Naive thymus-derived CD4-positive, alpha-beta T cell (primary cell): Measurements from ENCODE around the gene INHA. TPM values are rescaled to one million over a fixed set of nuclear protein-coding genes. Genes with fewer than 3 reads are reported as not detected.

ENCODE experiments used
- ATAC-seq: fragments of 150-1000 bp; cut with Tn5 transposase; 2 replicates; pipeline ENCODE4 v1.10.0; 2021; ENCODE audit warnings: mild to moderate bottlenecking, moderate library complexity
- CTCF ChIA-PET: fragments of 350-600 bp; sonication (Branson Sonifier 250); formaldehyde crosslinking; loops from one replicate; lab custom pipeline; 2021; ENCODE audit warnings: antibody characterized with exemption; lab: Charles Lee
- POLR2A ChIA-PET: fragments of 350-600 bp; sonication (Branson Sonifier 250); formaldehyde crosslinking; loops from one replicate; lab custom pipeline; 2021; ENCODE audit warnings: antibody characterized with exemption, inconsistent platforms; lab: Charles Lee
- DNase-seq, 9 donors: peaks; one replicate each; pipeline versions ENCODE4 v3.0.0 to v3.0.0-alpha.2; 2020 to 2022; ENCODE audit warnings: mixed read lengths in 1 of 9
- H3K27ac ChIP-seq: one replicate; pipeline ENCODE4 v1.7.0; 2013; ENCODE audit warnings: mild to moderate bottlenecking, low read depth, low read length, moderate library complexity
- H3K27me3 ChIP-seq, 2 donors: one replicate each; pipeline ENCODE4 v1.7.0; 2013; ENCODE audit warnings: low read length in 2 of 2, mild to moderate bottlenecking in 2 of 2, moderate library complexity in 2 of 2; ENCODE audit not compliant: control insufficient read depth in 2 of 2, insufficient read depth in 2 of 2
- H3K36me3 ChIP-seq, 3 experiments: 1 replicate in 2 of 3; 2 replicates in 1 of 3; pipeline ENCODE4 v1.7.0; 2013; ENCODE audit warnings: low read length in 3 of 3, mild to moderate bottlenecking in 3 of 3, moderate library complexity in 1 of 3; ENCODE audit not compliant: insufficient read depth in 3 of 3, control insufficient read depth in 2 of 3
- H3K4me1 ChIP-seq, 2 donors: one replicate each; pipeline ENCODE4 v1.7.0; 2013; ENCODE audit warnings: low read length in 2 of 2, mild to moderate bottlenecking in 2 of 2, moderate library complexity in 1 of 2; ENCODE audit not compliant: control insufficient read depth in 2 of 2, insufficient read depth in 2 of 2
- H3K4me3 ChIP-seq: 2 replicates; pipeline ENCODE4 v1.7.0; 2013; ENCODE audit warnings: mild to moderate bottlenecking, low read length
- H3K9me3 ChIP-seq, 3 experiments: 1 replicate in 2 of 3; 2 replicates in 1 of 3; pipeline ENCODE4 v1.7.0; 2013; ENCODE audit warnings: low read length in 3 of 3; ENCODE audit not compliant: control insufficient read depth in 2 of 3
- H3K27ac Mint-ChIP-seq, 9 donors: one replicate each; pipeline ENCODE4 v1.8.0; 2020 to 2022; ENCODE audit warnings: mixed read lengths in 9 of 9, mild to moderate bottlenecking in 8 of 9, moderate library complexity in 5 of 9, inconsistent platforms in 2 of 9
- H3K27me3 Mint-ChIP-seq, 5 donors: one replicate each; pipeline ENCODE4 v1.8.0; 2021 to 2022; ENCODE audit warnings: mixed read lengths in 5 of 5, mild to moderate bottlenecking in 1 of 5
- H3K36me3 Mint-ChIP-seq, 5 donors: one replicate each; pipeline ENCODE4 v1.8.0; 2020 to 2022; ENCODE audit warnings: mixed read lengths in 5 of 5, mild to moderate bottlenecking in 3 of 5, inconsistent platforms in 1 of 5
- H3K4me1 Mint-ChIP-seq, 7 donors: one replicate each; pipeline ENCODE4 v1.8.0; 2020 to 2022; ENCODE audit warnings: mixed read lengths in 7 of 7, mild to moderate bottlenecking in 3 of 7, inconsistent platforms in 1 of 7
- H3K4me3 Mint-ChIP-seq, 10 donors: one replicate each; pipeline ENCODE4 v1.8.0; 2020 to 2022; ENCODE audit warnings: mild to moderate bottlenecking in 10 of 10, mixed read lengths in 10 of 10, moderate library complexity in 6 of 10, inconsistent platforms in 2 of 10
- H3K9me3 Mint-ChIP-seq, 11 donors: one replicate each; pipeline ENCODE4 v1.8.0; 2020 to 2022; ENCODE audit warnings: mixed read lengths in 11 of 11, mild to moderate bottlenecking in 4 of 11, inconsistent platforms in 1 of 11, moderate library complexity in 1 of 11
- intact Hi-C, 2 donors: fragments of 100-400 bp; cut with micrococcal nuclease; formaldehyde crosslinking; loops; one replicate each; pipeline ENCODE4 v1.15.1; 2023
- polyA plus RNA-seq, 2 donors: library from polyadenylated mRNA; unstranded; fragments of 300-500 nt; fragmentation: Illumina TruSeq; gene quantifications; one replicate each; pipeline ENCODE4 v1.2.3, GENCODE V29; 2021
- total RNA-seq, 6 experiments: library from RNA in 5 of 6; stranded (reverse) in 5 of 6; gene quantifications; 1 replicate in 5 of 6; 2 replicates in 1 of 6; pipeline ENCODE4 v1.2.3 and lab custom pipeline; 2021 to 2026

INHA gene
- total and polyA plus RNA-seq, 7 experiments from 2014 or later: 0.21 TPM; not detected in 6

- POLR2A ChIA-PET: interaction anchor here (1.6 kb wide), 1 partner anchor 42 kb away, joined by 4 read pairs; the partner anchor contains the start of gene GMPPA
- H3K27me3 Mint-ChIP-seq: peaks cover 0 to 13% (median under 1%) of the 10 kb centered on the region in 5 donors
- Histone ChIP-seq H3K4me3 (no peak overlapping the region), H3K4me1 (peaks cover 10 to 12% of the 10 kb centered on the region in 2 donors), H3K9me3 (no peaks in the 10 kb centered on the region), H3K27me3 (no peaks in the 10 kb centered on the region), H3K27ac (no peak overlapping the region), H3K36me3 (no peaks in the 10 kb centered on the region)
- DNase-seq: no peak
- no peak for ATAC-seq
- H3K36me3 Mint-ChIP-seq: peaks cover 0 to 4% (median 0%) of the 10 kb centered on the region in 5 donors
- H3K9me3 Mint-ChIP-seq: peaks cover 0 to 3% (median 0%) of the 10 kb centered on the region in 11 donors
- peak overlapping the region; percentile 12 to 95 (median 83) for H3K4me3 Mint-ChIP-seq
- intact Hi-C loops: loop anchor here (1.0 to 5.0 kb wide), 13 partner anchors 19 to 1929 kb away; partner anchors contain the start of genes ANKZF1 (in 1 of the 2), ATG9A (in 1 of the 2), CNOT9 (in 1 of the 2) and CTDSP1 (in 1 of the 2)
- peak overlapping the region in 1 of 9 donors; percentile 56 for H3K27ac Mint-ChIP-seq
- CTCF ChIA-PET: interaction anchor here (0.7 to 6.2 kb wide), 18 partner anchors 10 to 496 kb away, joined by 3 to 47 read pairs (median 4); partner anchors contain the start of genes CNPPD1 and STK11IP
- peaks cover 18 to 30% (median 22%) of the 10 kb centered on the region in 7 donors for H3K4me1 Mint-ChIP-seq
These were observed 31.2 kb upstream of the INHA start for GRCh38 chr2:219540784-219541504.

- peak overlapping the region; percentile 51 for H3K4me3 ChIP-seq
- DNase-seq: peak; percentile 78 to 91 (median 88)
- intact Hi-C loops: loop anchor here (1.0 to 5.0 kb wide), 18 partner anchors 19 to 1929 kb away; partner anchors contain the start of genes CNPPD1 (in 2 of the 2), AAMP (in 1 of the 2), ANKZF1 (in 1 of the 2) and ARPC2 (in 1 of the 2)
- H3K27ac ChIP-seq: no peak overlapping the region
- Mint-ChIP-seq H3K36me3 (peaks cover 0 to 4% (median 0%) of the 10 kb centered on the region in 5 donors), H3K9me3 (peaks cover 0 to 3% (median 0%) of the 10 kb centered on the region in 11 donors), H3K27me3 (peaks cover 0 to 18% (median 6%) of the 10 kb centered on the region in 5 donors), H3K27ac (peak overlapping the region in 1 of 9 donors; percentile 49), H3K4me3 (peak overlapping the region; percentile 42 to 95 (median 83)), H3K4me1 (peaks cover 18 to 30% (median 25%) of the 10 kb centered on the region in 7 donors)
- no peaks in the 10 kb centered on the region for H3K27me3 ChIP-seq
- CTCF ChIA-PET: interaction anchor here (0.6 to 6.2 kb wide), 20 partner anchors 9 to 365 kb away, joined by 3 to 47 read pairs (median 4); partner anchors contain the start of genes CNPPD1 and STK11IP
- POLR2A ChIA-PET: interaction anchor here (0.6 to 1.6 kb wide), 2 partner anchors 10 to 43 kb away, joined by 3 to 4 read pairs; partner anchors contain the start of gene GMPPA
- H3K4me1 ChIP-seq: peaks cover 10 to 12% of the 10 kb centered on the region in 2 donors
- peak; percentile 61 for ATAC-seq
- no peaks in the 10 kb centered on the region for H3K9me3 ChIP-seq
- H3K36me3 ChIP-seq: no peaks in the 10 kb centered on the region
These were observed 30.4 kb upstream of the INHA start for GRCh38 chr2:219541611-219542180.

- ChIA-PET CTCF (interaction anchor here (0.6 to 6.2 kb wide), 5 partner anchors 17 to 101 kb away, joined by 3 to 47 read pairs (median 5); partner anchors contain the start of gene STK11IP), POLR2A (interaction anchor here (0.6 to 1.7 kb wide), 6 partner anchors 9 to 386 kb away, joined by 3 to 6 read pairs (median 3); partner anchors contain the start of genes DNAJB2, DNPEP and OBSL1)
- peak overlapping the region; percentile 78 for H3K27ac ChIP-seq
- DNase-seq (no peak), ATAC-seq (peak; percentile 38)
- Mint-ChIP-seq H3K4me1 (peaks cover 18 to 30% (median 25%) of the 10 kb centered on the region in 7 donors), H3K4me3 (peak overlapping the region; percentile 81 to 95 (median 86)), H3K27ac (peak overlapping the region; percentile 64 to 84 (median 75)), H3K9me3 (peaks cover 0 to 3% (median 0%) of the 10 kb centered on the region in 11 donors), H3K36me3 (peaks cover 0 to 4% (median 0%) of the 10 kb centered on the region in 5 donors), H3K27me3 (peaks cover 0 to 18% (median 6%) of the 10 kb centered on the region in 5 donors)
- peak overlapping the region; percentile 51 for H3K4me3 ChIP-seq
- H3K36me3 ChIP-seq: no peaks in the 10 kb centered on the region
- H3K9me3 ChIP-seq: no peaks in the 10 kb centered on the region
- H3K4me1 ChIP-seq: peaks cover 10 to 12% of the 10 kb centered on the region in 2 donors
- intact Hi-C loops: loop anchor here (1.0 to 5.0 kb wide), 17 partner anchors 9 to 1931 kb away; partner anchors contain the start of genes CNPPD1 (in 2 of the 2), GMPPA (in 2 of the 2), STK11IP (in 2 of the 2) and AAMP (in 1 of the 2)
- H3K27me3 ChIP-seq: no peaks in the 10 kb centered on the region
These were observed 29.0 kb upstream of the INHA start for GRCh38 chr2:219542931-219543595.

DNA sequence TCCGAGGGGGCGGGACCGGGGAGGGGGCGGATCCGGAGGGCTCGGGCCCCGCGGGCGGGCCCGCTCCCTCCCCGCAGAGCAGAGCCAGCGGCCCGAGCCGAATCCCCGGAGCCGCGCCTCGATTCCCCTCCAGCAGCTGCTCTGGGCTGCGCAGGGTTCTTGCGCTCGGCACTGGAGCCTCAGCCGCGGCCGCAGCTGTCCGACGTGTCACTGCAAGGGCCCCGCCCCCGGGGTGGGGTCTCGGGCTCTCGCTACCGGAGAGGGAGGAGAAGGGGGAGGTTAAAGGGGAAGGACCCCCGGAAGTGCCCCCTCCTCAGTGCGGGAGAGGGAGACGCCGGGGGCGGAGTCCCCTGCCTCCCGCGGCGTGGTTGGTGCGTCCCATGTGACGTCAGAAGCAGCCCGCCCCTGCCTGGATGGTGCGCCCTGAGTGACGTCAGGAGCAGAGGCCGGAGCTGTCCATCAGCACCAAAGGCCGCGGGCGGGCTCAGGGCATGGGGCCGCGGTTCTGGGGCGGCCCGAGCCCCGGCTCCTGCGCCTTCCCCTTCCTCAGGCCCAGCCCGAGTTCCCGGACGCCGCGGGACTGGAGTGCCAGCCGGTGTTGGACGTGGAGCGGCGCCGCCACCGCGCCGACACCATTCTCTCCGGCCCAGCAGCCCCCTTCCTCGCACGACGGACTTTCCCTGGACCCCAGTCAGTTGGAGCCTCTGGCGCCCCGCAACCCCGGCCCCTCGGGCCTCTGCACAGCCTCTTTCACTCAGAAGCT lies 28.3 kb upstream of the INHA start, which contains the start of the genes CHPF and TMEM198:
Gene CHPF (minus strand): TSS at position 214 of the 763 bp plus-strand sequence. CDS start 271 bp downstream, outside the sequence.
Gene TMEM198 (plus strand): TSS at position 433 of the 763 bp plus-strand sequence. CDS start 700 bp downstream, outside the sequence.
- Histone ChIP-seq H3K36me3 (no peaks in the 10 kb centered on the region), H3K27ac (peak within 1 kb of the TSS; percentile 78), H3K4me3 (peak within 1 kb of the TSS; percentile 51), H3K27me3 (no peaks in the 10 kb centered on the region), H3K4me1 (peaks cover 10 to 12% of the 10 kb centered on the region in 2 donors), H3K9me3 (no peaks in the 10 kb centered on the region)
- intact Hi-C loops: loop anchor here (1.0 to 5.0 kb wide), 18 partner anchors 9 to 1931 kb away; partner anchors contain the start of genes CNPPD1 (in 2 of the 2), DNAJB2 (in 2 of the 2), GMPPA (in 2 of the 2) and STK11IP (in 2 of the 2)
- peaks cover 0 to 18% (median 11%) of the 10 kb centered on the region in 5 donors for H3K27me3 Mint-ChIP-seq
- peaks cover 0 to 4% (median 0%) of the 10 kb centered on the region in 5 donors for H3K36me3 Mint-ChIP-seq
- ATAC-seq (peak; percentile 86), DNase-seq (peak; percentile 79 to 94 (median 88))
- H3K9me3 Mint-ChIP-seq: peaks cover 0 to 3% (median 0%) of the 10 kb centered on the region in 11 donors
- ChIA-PET POLR2A (interaction anchor here (0.6 to 1.7 kb wide), 7 partner anchors 9 to 386 kb away, joined by 3 to 6 read pairs (median 3); partner anchors contain the start of genes DNAJB2, DNPEP and OBSL1), CTCF (interaction anchor here (1.6 to 6.2 kb wide), 4 partner anchors 17 to 100 kb away, joined by 4 to 47 read pairs (median 5); partner anchors contain the start of gene STK11IP)
- peak within 1 kb of the TSS; percentile 83 to 95 (median 90) for H3K4me3 Mint-ChIP-seq
- H3K27ac Mint-ChIP-seq: peak within 1 kb of the TSS; percentile 71 to 90 (median 78)
- peaks cover 18 to 30% (median 25%) of the 10 kb centered on the region in 7 donors for H3K4me1 Mint-ChIP-seq

GRCh38 chr2:219544567-219544966 lies 27.5 kb upstream of the INHA start:
- Histone ChIP-seq H3K36me3 (no peaks in the 10 kb centered on the region), H3K4me1 (peaks cover 10 to 12% of the 10 kb centered on the region in 2 donors), H3K9me3 (no peaks in the 10 kb centered on the region), H3K27ac (no peak overlapping the region), H3K4me3 (no peak overlapping the region), H3K27me3 (no peaks in the 10 kb centered on the region)
- H3K36me3 Mint-ChIP-seq: peaks cover 0 to 4% (median 0%) of the 10 kb centered on the region in 5 donors
- H3K9me3 Mint-ChIP-seq: peaks cover 0 to 3% (median 0%) of the 10 kb centered on the region in 11 donors
- H3K27ac Mint-ChIP-seq: peak overlapping the region in 8 of 9 donors; percentile 40 to 90 (median 74)
- ATAC-seq (no peak), DNase-seq (no peak)
- H3K27me3 Mint-ChIP-seq: peaks cover 0 to 21% (median 12%) of the 10 kb centered on the region in 5 donors
- intact Hi-C loops: loop anchor here (1.0 to 5.0 kb wide), 9 partner anchors 252 to 1932 kb away; partner anchors contain the start of genes DNAJB2 (in 2 of the 2), CNOT9 (in 1 of the 2), CTDSP1 (in 1 of the 2) and NHEJ1 (in 1 of the 2)
- H3K4me3 Mint-ChIP-seq: peak overlapping the region; percentile 74 to 92 (median 87)
- CTCF ChIA-PET: interaction anchor here (1.8 to 6.2 kb wide), 2 partner anchors 48 to 99 kb away, joined by 5 to 47 read pairs; a partner anchor contains a TSS
- H3K4me1 Mint-ChIP-seq: peaks cover 18 to 30% (median 25%) of the 10 kb centered on the region in 7 donors
- POLR2A ChIA-PET: no interaction called here
